H1 (cell line): ENCODE data around the gene COA1.

Experiments
- CTBP2 ChIP-seq: IDR thresholded peaks from 2 replicates; pipeline ENCODE4 v1.7.0; 2011; ENCODE audit warnings: borderline replicate concordance, mild to moderate bottlenecking, moderate library complexity, mixed read lengths, low read length; ENCODE audit not compliant: insufficient read depth, insufficient read length
- CTCF ChIP-seq, 3 experiments: IDR thresholded peaks; 1 replicate in 2 of 3; 2 replicates in 1 of 3; pipeline versions ENCODE4 v1.5.1 to v1.6.1; 2011; ENCODE audit warnings: low read length in 3 of 3, mild to moderate bottlenecking in 3 of 3, inconsistent platforms in 2 of 3, low read depth in 1 of 3, moderate library complexity in 1 of 3; ENCODE audit not compliant: insufficient read depth in 1 of 3; ENCODE audit errors: control extremely low read depth in 1 of 3
- EP300 ChIP-seq, 2 experiments: IDR thresholded peaks; 1 replicate in 1 of 2; 2 replicates in 1 of 2; pipeline ENCODE4 v1.6.1; 2011 to 2012; ENCODE audit warnings: low read depth in 2 of 2, low read length in 2 of 2, mild to moderate bottlenecking in 2 of 2, borderline replicate concordance in 1 of 2, inconsistent platforms in 1 of 2, moderate library complexity in 1 of 2
- EZH2 ChIP-seq: fragments of 200-600 bp; sonication (generic); IDR thresholded peaks from 2 replicates; pipeline ENCODE4 v1.7.1; 2012; ENCODE audit warnings: low read depth, mild to moderate bottlenecking, moderate library complexity, low read length, inconsistent platforms; ENCODE audit not compliant: severe bottlenecking
- GTF2F1 ChIP-seq: IDR thresholded peaks from 2 replicates; pipeline ENCODE4 v1.6.1; 2012; ENCODE audit warnings: low read depth, low read length, improper control_type of control experiment, borderline replicate concordance
- JUN ChIP-seq: IDR thresholded peaks from 2 replicates; pipeline ENCODE4 v1.6.1; 2011; ENCODE audit warnings: low read depth, mild to moderate bottlenecking, improper control_type of control experiment, low read length
- JUND ChIP-seq: IDR thresholded peaks from 2 replicates; pipeline ENCODE4 v1.6.1; 2011; ENCODE audit warnings: mild to moderate bottlenecking, improper control_type of control experiment, low read length
- NRF1 ChIP-seq: IDR thresholded peaks from 2 replicates; pipeline ENCODE4 v1.6.1; 2011; ENCODE audit warnings: mild to moderate bottlenecking, low read depth, low read length, improper control_type of control experiment
- POLR2A ChIP-seq, 2 experiments: IDR thresholded peaks; 1 replicate in 1 of 2; 2 replicates in 1 of 2; pipeline ENCODE4 v1.6.1; 2011; ENCODE audit warnings: low read depth in 2 of 2, low read length in 2 of 2, mild to moderate bottlenecking in 2 of 2; ENCODE audit errors: control extremely low read depth in 1 of 2
- POLR2AphosphoS5 ChIP-seq: IDR thresholded peaks from 2 replicates; pipeline ENCODE4 v1.6.1; 2011; ENCODE audit warnings: low read depth, low read length
- RAD21 ChIP-seq, 2 experiments: IDR thresholded peaks in 1 of 2; conservative IDR thresholded peaks in 1 of 2; 2 replicates each; pipeline ENCODE4 v1.6.1; 2011; ENCODE audit warnings: low read depth in 2 of 2, low read length in 2 of 2, improper control_type of control experiment in 1 of 2, inconsistent platforms in 1 of 2, mild to moderate bottlenecking in 1 of 2, moderate library complexity in 1 of 2
- TEAD4 ChIP-seq: IDR thresholded peaks from 2 replicates; pipeline ENCODE4 v1.6.1; 2012; ENCODE audit warnings: low read depth, low read length, inconsistent platforms, mixed read lengths
- YY1 ChIP-seq: IDR thresholded peaks from 2 replicates; pipeline ENCODE4 v1.6.1; 2011; ENCODE audit warnings: low read depth, mild to moderate bottlenecking, low read length
- ZNF274 ChIP-seq: IDR thresholded peaks from 2 replicates; pipeline ENCODE4 v1.7.0; 2012; ENCODE audit warnings: low read length, borderline replicate concordance; ENCODE audit errors: extremely low read depth

- TF ChIP-seq TEAD4 (no peak), EZH2 (no peak), POLR2AphosphoS5 (no peak), CTCF (IDR thresholded peaks at IDR 0.05; ENCODE audit: control extremely low read depth in 1 of 3, insufficient read depth in 1 of 3, low read depth in 1 of 3, low read length in 3 of 3) (no peak), EP300 (IDR thresholded peaks at IDR 0.05; ENCODE audit: borderline replicate concordance in 1 of 2, low read depth in 2 of 2, low read length in 2 of 2) (no peak), ZNF274 (no peak), GTF2F1 (no peak), POLR2A (IDR thresholded peaks at IDR 0.05; ENCODE audit: control extremely low read depth in 1 of 2, low read depth in 2 of 2, low read length in 2 of 2) (no peak), NRF1 (no peak), YY1 (no peak), JUND (no peak), JUN (no peak), CTBP2 (no peak), RAD21 (IDR thresholded peaks at IDR 0.05 in 1 of 2, conservative IDR thresholded peaks at IDR 0.05 in 1 of 2; ENCODE audit: low read depth in 2 of 2, low read length in 2 of 2) (no peak)
Observed at GRCh38 chr7:43737467-43738127, 8.3 kb upstream of the COA1 start.
